ENCODE measurements around the gene SLC24A3. TPM values are rescaled to one million over a fixed set of nuclear protein-coding genes. Genes with fewer than 3 reads are reported as not detected.

The SLC24A3 gene
- total and polyA plus RNA-seq, 9 donors: 4.8 to 40.5 (median 18.6) TPM

DNA sequence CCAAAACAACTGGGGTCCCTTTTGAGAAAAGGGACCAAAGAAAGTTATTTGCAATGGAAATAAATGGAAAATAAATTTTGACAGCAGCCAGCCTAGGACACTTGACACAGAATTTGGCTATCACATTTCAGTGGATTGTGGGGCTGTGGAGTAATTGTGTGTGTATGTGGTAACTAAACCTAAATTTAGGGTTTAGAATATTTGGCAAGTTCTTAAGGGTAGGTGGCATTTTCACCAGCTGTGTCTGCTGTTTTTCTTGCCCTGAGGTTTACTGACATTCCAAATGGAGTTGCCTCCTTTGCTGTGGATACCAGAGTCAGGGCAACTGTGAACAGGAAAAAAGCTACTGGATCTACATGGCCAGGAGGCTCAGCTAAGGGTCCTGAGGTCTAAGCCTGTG is 270.9 kb downstream of the SLC24A3 start:
- Histone ChIP-seq H3K9me3 (no peaks in the 10 kb centered on the region), H3K36me3 (no peaks in the 10 kb centered on the region), H3K27ac (no peak overlapping the region), H3K4me1 (ENCODE audit: insufficient read depth) (no peaks in the 10 kb centered on the region), H3K4me3 (no peak overlapping the region), H3K27me3 (no peaks in the 10 kb centered on the region)
- TF ChIP-seq EP300 (IDR thresholded peaks at IDR 0.05): no peak
- intact Hi-C loops (cut with DNase I): no loop called here
- no peak for DNase-seq

DNA sequence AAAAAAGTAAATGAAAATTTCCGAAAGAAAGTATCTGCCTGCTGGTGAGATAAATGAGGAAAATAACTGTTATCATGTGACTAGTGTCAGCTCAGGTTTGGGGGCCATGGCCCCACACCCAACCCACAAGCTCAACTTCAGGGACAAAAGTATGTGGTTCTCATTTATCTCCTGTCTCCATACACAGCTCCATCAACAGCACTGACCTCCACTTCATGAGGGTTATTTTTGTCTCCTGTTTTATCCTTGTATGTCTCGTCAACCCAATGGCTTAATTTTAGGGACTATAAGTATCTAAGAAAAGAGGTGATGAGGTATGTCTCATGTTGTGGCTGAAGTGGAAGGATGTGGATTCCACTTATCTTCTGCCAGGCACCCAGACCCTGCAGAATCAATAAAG is 274.0 kb downstream of the SLC24A3 start:
- Histone ChIP-seq H3K4me3 (no peak overlapping the region), H3K36me3 (no peaks in the 10 kb centered on the region), H3K27ac (no peak overlapping the region), H3K27me3 (no peaks in the 10 kb centered on the region), H3K9me3 (no peaks in the 10 kb centered on the region), H3K4me1 (ENCODE audit: insufficient read depth) (no peaks in the 10 kb centered on the region)
- intact Hi-C loops (cut with DNase I): no loop called here
- DNase-seq: no peak
- 80 to 84% (median 83%) methylated on average over 2 of the region's 2 CpGs for WGBS, 3 donors
- TF ChIP-seq EP300 (IDR thresholded peaks at IDR 0.05) (no peak), POLR2A (IDR thresholded peaks at IDR 0.05) (no peak)
- TF ChIP-seq, protein P1, sequence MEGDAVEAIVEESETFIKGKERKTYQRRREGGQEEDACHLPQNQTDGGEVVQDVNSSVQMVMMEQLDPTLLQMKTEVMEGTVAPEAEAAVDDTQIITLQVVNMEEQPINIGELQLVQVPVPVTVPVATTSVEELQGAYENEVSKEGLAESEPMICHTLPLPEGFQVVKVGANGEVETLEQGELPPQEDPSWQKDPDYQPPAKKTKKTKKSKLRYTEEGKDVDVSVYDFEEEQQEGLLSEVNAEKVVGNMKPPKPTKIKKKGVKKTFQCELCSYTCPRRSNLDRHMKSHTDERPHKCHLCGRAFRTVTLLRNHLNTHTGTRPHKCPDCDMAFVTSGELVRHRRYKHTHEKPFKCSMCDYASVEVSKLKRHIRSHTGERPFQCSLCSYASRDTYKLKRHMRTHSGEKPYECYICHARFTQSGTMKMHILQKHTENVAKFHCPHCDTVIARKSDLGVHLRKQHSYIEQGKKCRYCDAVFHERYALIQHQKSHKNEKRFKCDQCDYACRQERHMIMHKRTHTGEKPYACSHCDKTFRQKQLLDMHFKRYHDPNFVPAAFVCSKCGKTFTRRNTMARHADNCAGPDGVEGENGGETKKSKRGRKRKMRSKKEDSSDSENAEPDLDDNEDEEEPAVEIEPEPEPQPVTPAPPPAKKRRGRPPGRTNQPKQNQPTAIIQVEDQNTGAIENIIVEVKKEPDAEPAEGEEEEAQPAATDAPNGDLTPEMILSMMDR (IDR thresholded peaks at IDR 0.05): no peak

DNA sequence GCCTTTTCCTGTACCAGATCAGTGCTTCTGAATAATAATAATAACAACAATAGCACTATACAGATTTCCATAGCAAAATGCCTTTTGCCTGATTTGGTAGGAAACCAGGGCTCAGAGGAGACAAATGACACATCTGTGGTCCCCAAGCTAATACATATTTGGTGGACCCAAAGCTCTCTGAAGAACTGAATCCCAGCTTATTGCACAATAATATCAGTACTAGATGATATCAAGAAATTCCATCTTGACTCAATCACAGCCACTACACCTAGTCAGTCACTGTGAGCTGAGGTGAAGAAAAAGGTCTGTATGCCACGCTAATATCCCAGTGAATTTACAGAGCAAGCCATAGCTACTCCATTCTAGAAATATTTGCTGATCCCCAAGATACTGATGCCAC is 275.0 kb downstream of the SLC24A3 start:
- TF ChIP-seq, protein P1 (IDR thresholded peaks at IDR 0.05): no peak
- TF ChIP-seq EP300 (IDR thresholded peaks at IDR 0.05) (no peak), POLR2A (IDR thresholded peaks at IDR 0.05) (no peak)
- DNase-seq: no peak
- Histone ChIP-seq H3K36me3 (no peaks in the 10 kb centered on the region), H3K9me3 (no peaks in the 10 kb centered on the region), H3K4me3 (no peak overlapping the region), H3K27ac (no peak overlapping the region), H3K27me3 (no peaks in the 10 kb centered on the region), H3K4me1 (ENCODE audit: insufficient read depth) (no peaks in the 10 kb centered on the region)
- intact Hi-C loops (cut with DNase I): no loop called here
- WGBS, 3 donors: 96 to 97% (median 97%) methylated on average over 1 of the region's 1 CpG

DNA sequence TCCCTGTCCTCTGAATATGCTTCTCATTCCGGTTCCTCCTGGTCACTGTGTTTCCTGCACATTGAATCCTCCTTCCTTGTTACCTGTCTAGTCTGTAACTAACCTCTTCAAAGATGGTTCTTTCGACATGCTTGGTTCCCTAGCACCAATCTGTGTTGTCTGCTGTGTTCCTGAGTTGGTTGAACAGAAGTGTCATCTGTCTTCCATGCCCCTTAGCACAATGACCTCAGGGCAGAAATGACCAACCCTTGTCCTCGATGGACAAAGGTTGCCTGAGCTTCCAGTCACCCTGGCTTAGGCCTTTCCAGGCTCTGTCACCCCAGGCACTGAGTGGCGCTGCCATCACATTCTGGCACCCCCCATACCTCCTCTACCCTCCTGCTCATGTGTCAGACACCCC is 278.8 kb downstream of the SLC24A3 start:
- Histone ChIP-seq H3K27ac (no peak overlapping the region), H3K9me3 (no peaks in the 10 kb centered on the region), H3K4me1 (ENCODE audit: insufficient read depth) (no peaks in the 10 kb centered on the region), H3K4me3 (no peak overlapping the region), H3K36me3 (no peaks in the 10 kb centered on the region), H3K27me3 (no peaks in the 10 kb centered on the region)
- TF ChIP-seq, protein P1 (IDR thresholded peaks at IDR 0.05): no peak
- TF ChIP-seq POLR2A (IDR thresholded peaks at IDR 0.05): no peak
- TF ChIP-seq EP300 (IDR thresholded peaks at IDR 0.05): no peak
- 92 to 96% (median 95%) methylated on average over 4 of the region's 4 CpGs for WGBS, 3 donors
- intact Hi-C loops (cut with DNase I): no loop called here
- DNase-seq: no peak

DNA sequence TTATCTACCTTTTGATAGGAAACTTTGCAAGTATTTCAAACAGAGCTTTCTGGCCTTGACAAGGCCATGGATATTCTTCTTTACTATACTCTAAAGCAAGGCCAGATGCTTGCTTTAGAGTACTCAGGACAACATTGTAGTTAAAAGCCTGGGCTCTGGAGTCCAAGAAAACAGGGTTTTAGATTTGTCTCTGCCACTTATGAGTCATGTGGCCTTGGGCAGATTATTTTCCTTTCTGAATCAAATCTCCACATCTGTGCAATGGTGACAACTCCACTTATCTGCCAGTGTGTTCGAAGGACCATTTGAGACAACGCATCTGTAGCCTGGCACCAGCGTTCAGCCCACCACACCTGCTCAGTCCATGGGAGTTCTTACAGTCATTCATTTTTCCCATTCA is 279.7 kb downstream of the SLC24A3 start:
- Histone ChIP-seq H3K27me3 (no peaks in the 10 kb centered on the region), H3K4me3 (no peak overlapping the region), H3K27ac (no peak overlapping the region), H3K9me3 (no peaks in the 10 kb centered on the region), H3K4me1 (ENCODE audit: insufficient read depth) (peaks cover 1% of the 10 kb centered on the region), H3K36me3 (no peaks in the 10 kb centered on the region)
- TF ChIP-seq POLR2A (IDR thresholded peaks at IDR 0.05) (no peak), EP300 (IDR thresholded peaks at IDR 0.05) (no peak)
- TF ChIP-seq, protein P1 (IDR thresholded peaks at IDR 0.05): no peak
- no peak for DNase-seq
- intact Hi-C loops (cut with DNase I): no loop called here
- WGBS, 3 donors: 67 to 80% (median 69%) methylated on average over 3 of the region's 3 CpGs
